GM18498 (cell line): ENCODE measurements around the gene MT1X.

Experiments
- ATAC-seq: cut with Tn5 transposase; IDR thresholded peaks from one replicate; pipeline ENCODE4 v1.9.1; 2021; ENCODE audit warnings: mild to moderate bottlenecking, moderate library complexity; ENCODE audit not compliant: unreplicated experiment

MT1X gene

DNA sequence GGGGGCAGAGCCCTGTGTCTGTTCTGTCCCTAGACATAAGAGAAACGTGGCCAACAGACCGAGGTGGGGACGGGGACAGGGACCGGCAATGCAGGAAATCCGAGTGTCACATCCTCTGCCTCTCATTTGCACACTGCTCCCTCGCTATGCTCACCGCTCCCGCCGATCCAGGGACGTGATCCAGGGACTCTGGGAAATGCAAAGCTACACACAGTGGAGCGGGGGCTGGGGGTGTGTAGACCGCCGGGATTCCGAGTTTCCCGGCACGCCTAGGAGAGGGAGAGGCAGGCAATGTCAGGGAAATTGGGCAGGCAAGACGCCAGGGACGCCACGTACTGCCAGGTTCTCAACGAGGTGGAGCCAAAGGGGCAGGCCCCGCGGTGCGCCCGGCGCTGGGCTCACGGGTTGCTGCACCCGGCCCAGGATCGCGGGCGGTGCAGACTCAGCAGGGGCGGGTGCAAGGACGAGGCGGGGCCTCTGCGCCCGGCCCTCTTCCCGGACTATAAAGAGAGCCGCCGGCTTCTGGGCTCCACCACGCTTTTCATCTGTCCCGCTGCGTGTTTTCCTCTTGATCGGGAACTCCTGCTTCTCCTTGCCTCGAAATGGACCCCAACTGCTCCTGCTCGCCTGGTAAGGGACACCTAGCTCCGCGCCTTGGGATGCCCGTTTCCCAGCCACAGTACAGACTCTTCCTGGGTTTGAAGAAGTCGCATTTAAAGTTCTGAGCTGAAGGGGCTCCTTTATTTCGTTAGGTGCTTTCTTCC is at the start of gene MT1X:
MT1X (plus strand) TSS at position 532 of the 764 bp plus-strand sequence; CDS start at position 603, 71 bp downstream.
- peak; percentile 97 for ATAC-seq

DNA sequence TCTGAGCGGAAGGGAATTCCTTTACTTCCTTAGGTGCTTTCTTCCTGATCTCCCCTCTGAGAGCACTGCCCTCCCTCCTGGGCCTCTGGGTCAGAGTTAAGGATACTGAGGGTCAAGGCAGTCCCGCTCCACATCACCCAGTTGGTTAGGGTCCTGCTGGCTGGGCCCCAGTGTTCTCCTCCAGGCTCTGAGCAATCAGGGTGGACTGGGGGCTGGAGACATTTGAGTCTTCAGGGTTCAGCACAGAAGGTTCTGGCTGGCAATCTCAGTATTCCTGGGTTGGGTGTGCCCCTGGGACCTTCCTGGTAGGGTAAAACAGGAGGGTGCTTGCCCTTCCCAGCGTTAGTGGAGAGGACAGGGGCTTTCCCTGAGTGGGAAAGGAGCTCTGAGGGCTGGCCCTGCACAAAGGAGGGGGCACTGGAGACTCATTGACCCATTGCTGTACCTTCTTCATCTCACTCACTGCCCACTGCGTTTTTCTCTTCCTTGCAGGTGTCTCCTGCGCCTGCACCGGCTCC is 49.4 kb upstream of the MT1X start:
- ATAC-seq: no peak

DNA sequence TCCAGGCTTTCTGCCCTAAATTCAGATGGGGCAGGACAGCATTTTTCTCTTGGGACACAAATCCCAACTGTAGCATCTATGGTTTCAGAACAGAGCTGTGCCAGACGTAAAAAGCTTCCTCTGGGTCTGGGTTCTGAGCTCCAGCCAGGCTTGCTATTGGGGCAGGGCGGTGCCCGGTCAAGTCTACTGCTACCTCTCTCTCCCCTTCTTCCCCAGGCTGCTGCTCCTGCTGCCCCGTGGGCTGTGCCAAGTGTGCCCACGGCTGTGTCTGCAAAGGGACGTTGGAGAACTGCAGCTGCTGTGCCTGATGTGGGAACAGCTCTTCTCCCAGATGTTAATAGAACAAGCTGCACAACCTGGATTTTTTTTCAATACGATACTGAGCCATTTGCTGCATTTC is 48.7 kb upstream of the MT1X start:
- ATAC-seq: no peak

DNA sequence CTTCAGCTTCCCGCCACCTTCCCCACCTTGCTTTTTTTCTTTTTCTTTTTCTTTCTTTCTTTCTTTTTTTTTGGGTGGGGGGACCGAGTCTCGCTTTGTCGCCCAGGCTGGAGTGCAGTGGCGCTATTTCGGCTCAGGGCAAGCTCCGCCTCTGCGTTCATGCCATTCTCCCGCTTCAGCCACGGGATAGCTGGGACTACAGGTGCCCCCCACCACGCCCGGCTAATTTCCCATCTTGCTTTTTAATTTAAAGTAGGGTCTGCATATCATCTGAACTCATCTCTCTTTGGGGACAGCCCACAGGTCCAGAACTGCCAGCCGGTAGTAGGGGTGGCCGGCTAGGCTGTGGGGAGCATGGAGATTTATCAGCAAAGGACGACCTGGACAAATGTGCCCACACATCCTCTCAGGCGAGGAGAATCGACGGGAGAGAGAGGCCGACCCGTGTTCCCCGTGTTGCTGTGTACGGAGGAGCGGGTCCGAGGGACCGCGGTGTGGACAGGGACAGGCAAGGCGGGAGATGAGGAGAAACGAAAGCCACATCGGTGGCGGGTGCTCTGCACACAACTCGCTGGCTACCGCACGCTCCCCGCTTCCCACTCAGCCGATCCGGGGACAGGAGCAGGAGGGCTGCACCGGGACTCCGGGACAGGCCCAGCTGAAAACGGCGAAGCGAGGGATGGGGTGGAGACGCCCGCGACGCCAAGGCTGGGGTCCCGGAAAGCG is 47.4 kb upstream of the MT1X start:
- no peak for ATAC-seq

DNA sequence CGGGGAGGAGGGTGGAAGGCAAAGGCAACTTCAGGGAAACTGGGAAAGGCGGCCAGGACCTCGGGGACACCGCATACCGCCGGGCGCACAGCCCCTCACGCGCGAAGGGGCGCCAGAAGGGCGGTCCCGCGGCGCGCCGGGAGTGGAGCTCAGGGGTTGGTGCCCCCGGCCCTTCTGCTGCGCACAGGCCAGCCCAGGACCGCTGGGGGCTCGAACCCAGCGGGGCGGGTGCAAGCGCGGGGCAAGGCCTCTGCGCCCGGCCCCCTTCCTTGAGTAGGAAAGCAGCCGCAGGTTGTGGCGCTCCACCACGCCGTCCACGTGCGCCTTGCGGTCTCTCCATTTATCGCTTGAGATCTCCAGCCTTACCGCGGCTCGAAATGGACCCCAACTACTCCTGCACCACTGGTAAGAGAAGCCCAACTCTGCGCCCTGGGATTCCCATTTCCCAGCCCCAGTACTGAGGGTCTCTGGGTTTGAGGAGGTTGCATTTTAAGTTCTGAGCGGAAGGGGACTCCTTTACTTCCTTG is 46.8 kb upstream of the MT1X start:
- ATAC-seq: no peak

DNA sequence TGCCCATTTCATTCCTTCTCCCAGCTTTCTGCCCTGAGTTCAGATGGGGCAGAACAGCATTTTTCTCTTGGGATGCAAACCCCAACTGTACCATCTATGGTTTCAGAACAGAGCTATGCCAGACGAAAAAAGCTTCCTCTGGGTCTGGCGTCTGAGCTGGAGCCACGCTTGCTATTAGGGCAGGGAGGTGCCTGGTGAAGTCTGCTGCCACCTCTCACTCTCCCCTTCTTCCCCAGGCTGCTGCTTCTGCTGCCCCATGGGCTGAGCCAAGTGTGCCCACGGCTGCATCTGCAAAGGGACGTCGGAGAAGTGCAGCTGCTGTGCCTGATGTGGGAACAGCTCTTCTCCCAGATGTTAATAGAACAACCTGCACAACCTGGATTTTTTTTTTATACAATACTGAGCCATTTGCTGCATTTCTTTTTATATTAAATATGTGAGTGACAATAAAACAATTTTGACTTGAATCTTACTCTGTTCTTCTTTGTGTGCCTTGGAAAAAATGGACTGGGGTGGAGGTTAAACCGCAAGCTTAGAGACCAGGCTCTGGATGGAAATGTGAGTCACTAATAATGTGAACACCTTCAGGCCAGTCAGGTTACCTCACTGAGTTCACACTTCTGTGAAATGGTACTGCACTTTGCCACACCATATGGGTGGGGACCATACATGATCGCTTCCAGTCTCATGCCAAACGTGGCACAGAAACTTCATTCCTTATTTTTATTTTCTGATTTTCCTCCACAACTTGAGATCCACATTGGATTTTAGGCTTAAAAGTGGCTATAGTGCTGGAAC is 45.5 kb upstream of the MT1X start:
- ATAC-seq: no peak

DNA sequence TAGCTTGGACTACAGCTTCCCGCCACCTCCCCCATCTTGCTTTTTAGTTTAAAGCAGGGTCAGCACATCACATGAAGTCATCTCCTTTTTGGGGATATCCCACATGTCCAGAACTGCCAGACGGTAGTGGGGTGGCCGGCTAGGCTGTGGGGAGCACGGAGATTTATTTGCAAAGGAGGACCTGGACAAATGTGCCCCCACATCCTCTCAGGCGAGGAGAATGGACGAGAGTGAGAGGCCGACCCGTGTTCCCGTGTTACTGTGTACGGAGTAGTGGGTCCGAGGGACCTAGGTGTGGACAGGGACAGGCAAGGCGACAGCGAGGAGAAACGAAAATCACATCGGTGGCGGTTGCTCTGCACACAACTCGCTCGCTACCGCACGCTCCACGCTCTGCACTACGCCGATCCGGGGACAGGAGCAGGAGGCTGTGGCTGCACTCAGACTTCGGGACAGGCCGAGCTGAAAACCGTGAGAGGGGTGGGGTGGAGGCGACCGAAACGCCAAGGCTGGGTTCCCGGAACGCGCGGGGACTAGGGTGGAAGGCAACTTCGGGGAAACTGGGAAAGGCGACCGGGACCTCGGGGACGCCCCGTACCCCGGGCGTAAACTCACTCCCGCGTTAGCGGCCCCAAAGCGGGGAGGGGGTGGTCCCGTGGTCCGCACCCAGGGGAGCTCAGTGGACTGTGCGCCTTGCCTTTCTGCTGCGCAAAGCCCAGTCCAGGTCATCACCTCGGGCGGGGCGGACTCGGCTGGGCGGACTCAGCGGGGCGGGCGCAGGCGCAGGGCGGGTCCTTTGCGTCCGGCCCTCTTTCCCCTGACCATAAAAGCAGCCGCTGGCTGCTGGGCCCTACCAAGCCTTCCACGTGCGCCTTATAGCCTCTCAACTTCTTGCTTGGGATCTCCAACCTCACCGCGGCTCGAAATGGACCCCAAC is 44.2 kb upstream of the MT1X start, which contains the start of gene MT1A:
MT1A (plus strand) TSS at position 853 of the 937 bp plus-strand sequence; CDS start at position 926, 73 bp downstream.
- ATAC-seq: no peak

DNA sequence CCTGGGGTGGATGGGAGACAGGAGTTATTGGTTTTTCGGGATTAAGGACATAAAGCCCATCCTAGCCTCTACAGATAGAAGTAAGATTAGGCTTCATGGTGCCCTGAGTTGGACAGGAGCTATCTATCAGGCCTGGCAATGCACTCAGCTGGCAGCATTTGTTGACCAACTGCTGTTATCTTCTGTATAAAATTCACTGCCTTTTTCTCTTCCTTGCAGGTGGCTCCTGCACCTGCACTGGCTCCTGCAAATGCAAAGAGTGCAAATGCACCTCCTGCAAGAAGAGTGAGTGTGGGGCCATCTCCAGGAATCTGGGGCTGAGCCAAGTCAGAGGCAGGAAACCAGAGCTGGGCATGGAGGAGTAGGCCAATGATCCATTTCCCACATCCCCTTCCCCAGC is 43.2 kb upstream of the MT1X start:
- ATAC-seq: no peak

DNA sequence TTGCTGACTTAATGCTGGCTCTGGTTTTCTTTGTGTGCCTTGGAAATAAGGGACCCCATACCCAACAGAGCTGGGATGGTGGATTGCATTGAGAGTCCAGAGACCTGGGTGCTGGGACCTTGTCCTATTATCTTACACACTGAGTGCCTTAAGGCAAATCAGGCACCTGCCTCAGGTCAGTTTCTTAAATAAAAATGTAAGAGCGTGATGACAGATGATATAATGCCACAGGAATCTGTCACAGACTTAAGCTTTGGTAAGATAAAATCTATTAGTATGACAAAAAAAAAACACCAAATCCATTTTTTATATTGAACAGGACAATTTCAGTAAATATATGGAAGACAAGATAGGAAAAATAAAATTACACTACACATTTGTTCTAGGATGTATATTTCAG is 42.2 kb upstream of the MT1X start:
- no peak for ATAC-seq

DNA sequence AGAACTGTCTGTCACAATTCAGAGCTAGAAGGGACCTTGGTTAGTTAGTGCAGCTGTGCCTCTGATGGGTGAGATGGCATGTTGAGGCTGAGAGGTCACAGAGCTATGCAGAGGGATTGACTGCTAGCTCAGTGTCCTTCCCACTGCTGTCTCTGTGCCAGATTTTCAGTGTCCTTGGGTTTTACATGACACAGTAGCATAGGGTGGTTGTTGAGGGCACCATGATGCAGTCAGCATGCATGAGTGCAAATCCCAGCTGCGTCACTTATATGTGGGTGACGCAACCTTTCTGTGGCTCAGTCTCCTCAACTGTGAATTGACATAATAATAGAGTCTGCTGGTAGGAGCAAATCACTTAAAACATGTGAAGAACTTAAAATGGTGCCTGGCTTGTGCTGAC is 41.1 kb upstream of the MT1X start:
- no peak for ATAC-seq

DNA sequence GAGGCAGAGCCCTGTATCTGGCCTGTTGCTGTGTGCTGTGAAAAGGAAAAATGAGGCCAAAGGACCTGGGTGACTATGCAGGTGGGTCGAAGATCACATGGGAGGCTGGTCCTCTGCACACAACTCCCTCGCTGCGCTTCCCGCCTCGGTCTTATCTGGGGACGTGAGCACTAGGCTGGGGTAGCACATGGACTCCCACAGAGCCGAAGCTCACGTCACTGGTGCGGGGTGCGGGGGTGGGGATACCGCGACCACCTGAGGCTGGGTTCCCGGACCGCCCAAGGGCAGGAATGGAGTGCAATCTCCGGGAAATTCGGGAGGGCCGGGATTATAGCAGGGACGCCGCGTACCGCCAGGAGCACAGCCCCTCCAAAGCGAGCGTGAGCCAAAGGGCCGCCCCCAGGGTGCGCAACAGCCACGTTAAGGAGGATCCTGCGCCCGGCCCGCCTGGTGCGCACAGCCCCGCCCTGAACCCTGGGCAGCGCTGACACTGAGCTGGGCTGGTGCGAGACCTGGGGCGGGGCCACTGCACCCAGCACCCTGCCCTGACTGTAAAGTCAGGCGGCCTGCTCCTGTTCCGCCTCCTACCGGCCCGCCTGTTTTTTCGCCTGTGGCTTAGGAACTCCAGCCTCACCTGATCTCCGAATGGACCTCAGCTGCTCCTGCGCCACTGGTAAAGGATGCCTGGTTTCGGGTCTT is 39.0 kb upstream of the MT1X start:
- ATAC-seq: peak; percentile 80

DNA sequence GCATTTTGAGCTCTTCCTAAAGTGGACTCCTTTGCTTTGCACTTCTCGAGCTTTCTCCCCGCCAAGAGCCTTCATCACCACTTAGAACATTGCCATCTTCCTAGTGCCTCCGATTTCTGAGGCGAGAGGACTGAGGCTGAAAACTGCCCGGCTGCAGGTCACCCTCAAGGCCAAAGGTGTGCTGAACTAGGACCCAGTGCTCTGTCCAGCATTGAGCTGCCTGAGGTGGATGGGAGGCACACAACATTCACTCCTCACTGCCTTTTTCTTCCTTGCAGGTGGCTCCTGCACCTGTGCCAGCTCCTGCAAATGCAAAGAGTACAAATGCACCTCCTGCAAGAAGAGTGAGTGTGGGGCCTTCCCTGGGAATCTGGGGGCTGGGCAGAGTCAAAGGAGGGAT is 38.4 kb upstream of the MT1X start:
- no peak for ATAC-seq

DNA sequence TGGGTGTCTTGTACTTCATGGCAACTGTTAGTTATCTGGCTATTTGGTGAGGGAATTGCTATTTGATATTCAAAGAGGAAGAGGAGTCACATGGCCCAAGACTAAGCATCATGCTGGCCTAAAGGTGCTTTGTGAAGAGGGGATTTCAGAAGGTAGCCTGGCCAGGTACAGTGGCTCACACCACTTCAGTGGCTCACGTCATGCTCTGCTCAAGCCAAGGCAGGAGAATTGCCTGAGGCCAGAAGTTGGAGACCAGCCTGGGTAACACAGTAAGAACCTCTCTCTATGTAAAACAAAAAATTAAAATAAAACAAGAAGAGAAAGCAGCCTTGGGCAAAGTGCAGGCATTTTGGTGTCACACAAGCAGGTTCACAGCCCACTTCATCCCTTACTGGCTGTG is 37.0 kb upstream of the MT1X start:
- no peak for ATAC-seq

DNA sequence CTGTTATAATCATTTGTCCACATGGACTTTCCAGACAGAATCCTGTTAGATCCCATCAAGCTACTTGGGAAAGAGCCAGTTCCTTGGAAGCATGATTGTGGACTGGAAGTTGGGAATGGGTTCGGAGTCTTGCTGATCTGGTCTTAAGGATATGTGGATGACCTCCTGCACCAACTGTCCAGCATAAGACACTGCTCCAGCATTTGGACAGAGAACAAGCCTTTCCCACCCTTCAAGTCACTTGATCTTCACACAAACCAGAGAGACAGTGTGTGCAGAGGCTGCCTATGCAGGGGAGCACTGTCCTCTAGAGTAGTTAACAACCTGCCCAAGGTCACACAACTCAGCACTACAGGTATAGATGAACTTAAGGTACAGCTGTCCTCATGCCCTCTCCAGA is 36.4 kb upstream of the MT1X start:
- no peak for ATAC-seq

DNA sequence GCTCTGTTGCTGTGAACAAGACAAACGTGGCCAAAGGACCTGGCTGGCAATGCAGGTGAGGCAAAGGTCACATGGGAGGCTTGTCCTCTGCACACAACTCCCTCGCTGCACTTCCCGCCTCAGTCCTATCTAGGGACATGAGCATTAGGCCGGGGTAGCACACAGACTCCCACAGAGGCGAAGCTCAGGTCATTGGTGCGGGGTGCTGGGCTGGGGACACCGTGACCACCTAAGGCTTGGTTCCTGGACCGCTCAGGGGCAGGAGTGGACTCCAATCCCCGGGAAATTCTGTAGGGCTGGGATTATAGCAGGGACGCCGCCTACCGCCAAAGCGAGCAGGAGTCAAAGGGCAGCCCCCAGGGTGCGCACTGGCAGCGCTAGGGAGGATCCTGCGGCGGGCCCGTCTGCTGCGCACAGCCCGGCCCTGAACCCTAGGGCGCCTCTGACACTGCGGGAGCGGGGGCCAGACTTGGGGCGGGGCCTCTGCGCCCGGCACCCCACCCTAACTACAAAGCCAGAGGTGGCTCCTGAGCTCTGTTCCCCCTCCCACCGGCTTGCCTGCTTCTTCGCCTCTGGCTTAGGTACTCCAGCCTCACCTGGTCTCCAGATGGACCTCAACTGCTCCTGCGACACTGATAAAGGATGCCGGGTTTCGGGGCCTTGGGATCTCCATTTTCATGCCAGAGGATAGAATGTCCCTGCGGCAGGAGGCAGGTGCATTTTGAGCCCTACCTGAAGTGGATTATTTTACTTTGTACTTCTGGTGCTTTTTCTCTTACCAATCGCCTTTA is 34.4 kb upstream of the MT1X start:
- no peak for ATAC-seq

DNA sequence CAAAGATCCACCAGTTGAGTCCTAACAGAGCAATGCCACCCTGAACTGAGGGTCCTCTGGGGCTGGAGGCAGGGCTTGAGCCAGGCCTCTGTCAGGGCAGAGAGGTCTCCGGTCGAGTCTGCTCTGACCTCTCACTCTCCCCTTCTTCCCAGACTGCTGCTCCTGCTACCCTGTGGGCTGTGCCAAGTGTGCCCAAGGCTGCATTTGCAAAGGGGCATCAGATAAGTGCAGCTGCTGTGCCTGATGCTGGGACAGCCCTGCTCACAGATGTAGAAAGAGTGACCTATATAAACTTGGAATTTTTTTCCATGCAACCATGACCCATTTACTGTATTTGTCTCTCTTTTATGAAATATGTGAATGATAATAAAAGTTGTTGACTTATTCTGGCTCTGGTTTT is 33.0 kb upstream of the MT1X start:
- no peak for ATAC-seq

DNA sequence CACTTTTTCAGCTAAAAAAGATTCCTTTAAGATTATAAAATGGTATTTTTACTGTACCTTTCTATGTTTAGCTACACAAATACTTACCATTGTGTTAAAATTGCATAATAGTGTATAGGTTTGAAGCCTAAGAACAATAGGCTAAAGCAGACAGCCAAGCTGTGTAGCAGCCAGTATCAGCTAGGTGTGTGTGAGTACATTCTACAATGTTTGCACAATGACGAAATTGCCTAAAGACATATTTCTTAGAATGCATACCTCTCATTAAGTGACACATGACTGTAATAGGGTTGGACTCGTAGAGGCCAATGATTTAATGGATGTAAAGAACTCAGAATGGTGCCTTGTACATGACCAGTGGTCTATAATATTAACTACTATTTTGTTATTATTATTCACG is 32.5 kb upstream of the MT1X start:
- no peak for ATAC-seq

DNA sequence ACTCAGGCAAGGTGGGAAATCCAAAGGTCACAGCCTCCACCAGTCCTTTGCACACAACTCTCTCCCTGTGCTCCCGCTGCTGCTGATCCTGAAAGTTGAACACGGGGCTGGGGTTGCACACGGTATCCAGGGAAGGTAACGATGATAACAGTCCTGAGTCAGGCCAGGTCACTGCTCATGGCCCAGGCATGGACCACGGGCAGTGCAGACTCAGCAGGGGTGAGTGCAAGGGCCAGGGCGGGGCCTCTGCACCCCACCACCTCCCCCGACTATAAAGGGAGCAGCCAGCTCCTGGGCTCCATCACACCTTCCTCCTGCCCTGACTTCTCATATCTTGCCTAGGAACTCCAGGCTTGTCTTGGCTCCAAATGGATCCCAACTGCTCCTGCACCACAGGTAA is 30.7 kb upstream of the MT1X start, which contains the start of gene MT1B:
MT1B (plus strand) TSS at position 301 of the 400 bp plus-strand sequence; CDS start at position 369, 68 bp downstream.
- ATAC-seq: no peak
